BE2C (cell line): Measurements from ENCODE around the gene PWWP2A.
"Not testable (repeated sequence)": the region's sequence is repeated elsewhere in the genome, so short reads cannot be mapped to it uniquely, and the experiment has no call there.

Source experiments
- DNase-seq: peaks from one replicate; pipeline ENCODE4 v3.0.0-alpha.2; 2020
- H3K27me3 ChIP-seq: fragments of 250-450 bp; sonication (Bioruptor Pico); 2 replicates; pipeline ENCODE4 v1.5.1; 2020; ENCODE audit warnings: mild to moderate bottlenecking
- H3K36me3 ChIP-seq: fragments of 250-450 bp; sonication (Bioruptor Pico); 2 replicates; pipeline ENCODE4 v1.5.1; 2020; ENCODE audit warnings: mild to moderate bottlenecking
- H3K4me1 ChIP-seq: fragments of 250-450 bp; sonication (Bioruptor Pico); 2 replicates; pipeline ENCODE4 v1.5.1; 2020
- H3K4me3 ChIP-seq: 2 replicates; pipeline ENCODE4 v1.5.1; 2011; ENCODE audit warnings: low read depth, low read length
- H3K9me3 ChIP-seq: fragments of 250-450 bp; sonication (Bioruptor Pico); 2 replicates; pipeline ENCODE4 v1.5.1; 2020
- CTCF ChIP-seq: IDR thresholded peaks from 2 replicates; pipeline ENCODE4 v1.5.1; 2012; ENCODE audit warnings: mild to moderate bottlenecking, low read depth, low read length

Gene PWWP2A

DNA sequence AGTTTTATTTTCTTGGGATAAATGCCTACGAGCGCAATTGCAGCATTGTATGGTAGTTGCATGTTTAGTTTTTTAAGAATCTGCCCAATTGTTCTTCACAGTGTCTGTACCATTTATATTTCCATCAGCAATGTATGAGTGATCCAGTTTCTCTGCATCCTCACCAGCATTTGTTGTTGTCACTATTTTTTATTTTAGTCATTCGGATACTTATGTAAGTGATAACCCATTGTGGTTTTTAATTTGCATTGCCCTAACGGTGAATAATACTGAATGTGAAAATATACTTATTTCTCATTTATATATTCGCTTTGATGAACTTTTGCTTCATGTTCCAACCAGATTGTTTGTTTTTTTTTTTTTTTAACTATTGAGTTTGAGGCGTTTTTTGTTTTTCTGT lies 33.7 kb upstream of the PWWP2A start:
- no peaks in the 10 kb centered on the region for H3K36me3 ChIP-seq
- TF ChIP-seq CTCF = no peak
- DNase-seq = no peak

DNA sequence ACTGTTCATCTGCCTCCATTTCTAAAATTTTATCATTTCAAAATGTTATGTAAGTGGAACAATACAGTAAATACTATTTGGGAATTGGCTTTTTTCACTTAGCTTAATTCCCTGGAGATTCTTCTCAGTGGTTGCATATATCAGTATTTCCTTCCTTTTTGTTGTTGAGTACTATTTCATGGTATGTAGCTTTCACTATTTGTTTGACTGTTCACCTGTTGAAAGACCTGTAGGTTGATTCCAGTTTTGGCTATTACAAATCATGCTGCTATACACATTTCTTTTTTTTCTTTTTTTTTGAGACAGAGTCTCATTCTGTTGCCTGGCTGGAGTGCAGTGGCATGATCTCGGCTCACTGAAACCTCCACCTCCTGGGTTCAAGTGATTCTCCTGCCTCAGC lies 33.0 kb upstream of the PWWP2A start:
- no peak overlapping the region for H3K4me3 ChIP-seq
- no peak for DNase-seq
- no peaks in the 10 kb centered on the region for H3K4me1 ChIP-seq
- no peaks in the 10 kb centered on the region for H3K27me3 ChIP-seq
- TF ChIP-seq CTCF = no peak
- no peaks in the 10 kb centered on the region for H3K36me3 ChIP-seq
- no peaks in the 10 kb centered on the region for H3K9me3 ChIP-seq

More for the DNA sequence above, 33.7 kb upstream of the PWWP2A start:
- Histone ChIP-seq H3K4me3 (no peak overlapping the region), H3K9me3 (no peaks in the 10 kb centered on the region), H3K27me3 (no peaks in the 10 kb centered on the region), H3K4me1 (no peaks in the 10 kb centered on the region)

GRCh38 chr5:160151017-160151416 lies 31.8 kb upstream of the PWWP2A start:
- TF ChIP-seq CTCF = no peak
- DNase-seq = no peak
- Histone ChIP-seq H3K27me3 (no peaks in the 10 kb centered on the region), H3K4me1 (no peaks in the 10 kb centered on the region), H3K9me3 (no peaks in the 10 kb centered on the region), H3K36me3 (no peaks in the 10 kb centered on the region), H3K4me3 (no peak overlapping the region)

DNA sequence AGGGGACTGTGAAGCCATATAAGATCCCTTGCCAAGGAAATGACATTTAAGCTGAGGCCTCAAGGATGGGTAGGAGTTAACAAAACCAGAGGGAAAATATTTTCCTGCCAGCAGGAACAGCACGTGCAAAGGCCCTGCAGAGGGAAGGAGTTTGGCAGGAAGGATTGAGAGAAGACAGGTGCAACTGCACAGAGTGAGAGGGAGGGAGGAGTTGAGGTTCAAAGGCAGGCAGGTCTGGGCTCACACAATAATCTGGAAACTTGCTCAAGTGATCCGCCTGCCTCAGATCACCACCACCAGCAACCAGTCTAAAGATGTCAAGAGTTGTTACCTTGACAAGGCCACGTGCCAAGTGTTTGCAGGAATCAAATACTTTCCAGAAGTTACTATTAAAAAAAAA lies 31.1 kb upstream of the PWWP2A start:
- Histone ChIP-seq H3K36me3 (no peaks in the 10 kb centered on the region), H3K4me1 (no peaks in the 10 kb centered on the region), H3K4me3 (no peak overlapping the region), H3K9me3 (no peaks in the 10 kb centered on the region), H3K27me3 (no peaks in the 10 kb centered on the region)
- no peak for TF ChIP-seq CTCF
- no peak for DNase-seq

DNA sequence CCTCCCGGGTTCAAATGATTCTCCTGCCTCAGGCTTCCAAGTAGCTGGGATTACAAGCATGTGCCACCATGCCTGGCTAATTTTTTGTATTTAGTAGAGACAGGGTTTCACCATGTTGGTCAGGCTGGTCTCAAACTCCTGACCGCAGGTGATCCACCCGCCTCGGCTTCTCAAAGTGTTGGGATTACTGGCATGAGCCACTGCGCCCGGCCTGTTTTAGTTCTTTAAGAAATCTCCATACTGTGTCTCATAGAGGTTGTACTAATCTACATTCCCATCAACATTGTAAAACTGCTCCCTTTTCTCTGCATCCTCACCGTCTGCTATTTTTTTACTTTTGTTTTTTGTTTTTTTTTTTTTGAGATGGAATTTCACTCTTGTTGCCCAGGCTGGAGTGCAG lies 25.2 kb upstream of the PWWP2A start:
- not testable (repeated sequence) for H3K27me3 ChIP-seq, H3K4me3 ChIP-seq, H3K36me3 ChIP-seq, H3K4me1 ChIP-seq, H3K9me3 ChIP-seq, DNase-seq

GRCh38 chr5:160134332-160134731 lies 15.1 kb upstream of the PWWP2A start:
- Histone ChIP-seq H3K36me3 (no peaks in the 10 kb centered on the region), H3K27me3 (no peaks in the 10 kb centered on the region), H3K4me1 (no peaks in the 10 kb centered on the region), H3K9me3 (no peaks in the 10 kb centered on the region), H3K4me3 (no peak overlapping the region)
- no peak for DNase-seq
- TF ChIP-seq CTCF = no peak

GRCh38 chr5:160133918-160134304 lies 14.7 kb upstream of the PWWP2A start:
- Histone ChIP-seq H3K36me3 (no peaks in the 10 kb centered on the region), H3K4me1 (no peaks in the 10 kb centered on the region), H3K27me3 (no peaks in the 10 kb centered on the region), H3K4me3 (no peak overlapping the region), H3K9me3 (no peaks in the 10 kb centered on the region)
- DNase-seq = no peak
- TF ChIP-seq CTCF = no peak
